K562 (cell line): ENCODE measurements around the gene BIRC5. TPM values are rescaled to one million over a fixed set of nuclear protein-coding genes. Genes with fewer than 3 reads are reported as not detected.

Experiments
- ATAC-seq: fragments of 200-7000 bp; cut with Tn5 transposase; 3 replicates; pipeline ENCODE4 v1.9.1; 2020; ENCODE audit warnings: moderate library complexity
- BruUV-seq: library from RNA; stranded (reverse); fragments of 400-500 nt; replicated peaks from 2 replicates; lab custom pipeline; 2021; lab: Mats Ljungman, UMichigan
- CTCF ChIA-PET: fragments of 300-600 bp; formaldehyde crosslinking; extraction: SDS; loops from one replicate; lab custom pipeline; 2021; ENCODE audit warnings: low intra/inter-chr PET ratio; lab: Yijun Ruan, JAX
- POLR2A ChIA-PET: fragments of 300-600, 350-650 bp; sonication (Branson Sonifier 250); formaldehyde crosslinking; extraction: SDS; loops from one replicate; lab custom pipeline; 2021; ENCODE audit warnings: antibody characterized with exemption, inconsistent platforms; lab: Yijun Ruan, JAX
- DNase-seq, 4 experiments: peaks; one replicate each; pipeline versions ENCODE4 v3.0.0 to v3.0.0-alpha.2; 2011 to 2018; ENCODE audit warnings: low spot score in 3 of 4, mixed read lengths in 3 of 4; ENCODE audit errors: extremely low read depth in 1 of 4
- FAIRE-seq: peaks from 2 replicates; lab custom pipeline; 2011; peaks lifted over from hg19 to GRCh38; lab: Jason Lieb, UNC
- H2AFZ ChIP-seq: 2 replicates; pipeline ENCODE4 v1.6.0; 2011; ENCODE audit warnings: low read depth, low read length, control low read depth, inconsistent platforms
- H3K27ac ChIP-seq: fragments of 200-600 bp; 3 replicates; pipeline ENCODE4 v1.8.0; 2011; ENCODE audit warnings: low read depth, mild to moderate bottlenecking, control low read depth, inconsistent platforms, low read length, moderate library complexity, mixed read lengths; ENCODE audit errors: extremely low read depth
- H3K27me3 ChIP-seq, 2 experiments: fragments of 300-600 bp in 1 of 2; 2 replicates in 1 of 2; 3 replicates in 1 of 2; pipeline versions ENCODE4 v1.6.0 to v1.8.0; 2011; ENCODE audit warnings: inconsistent platforms in 2 of 2, low read length in 2 of 2, mild to moderate bottlenecking in 1 of 2, mixed read lengths in 1 of 2, moderate library complexity in 1 of 2; ENCODE audit not compliant: control insufficient read depth in 2 of 2, insufficient read depth in 2 of 2
- H3K36me3 ChIP-seq: fragments of 300-600 bp; 3 replicates; pipeline ENCODE4 v1.8.0; 2011; ENCODE audit warnings: mild to moderate bottlenecking, low read length, inconsistent platforms; ENCODE audit not compliant: control insufficient read depth, insufficient read depth
- H3K4me1 ChIP-seq, 2 experiments: fragments of 200-600 bp in 1 of 2; replicated peaks in 1 of 2; 2 replicates in 1 of 2; 3 replicates in 1 of 2; pipeline versions ENCODE4 v1.5.1 to v1.8.0; 2011; ENCODE audit warnings: inconsistent platforms in 2 of 2, low read length in 2 of 2, mild to moderate bottlenecking in 1 of 2, mixed read lengths in 1 of 2, moderate library complexity in 1 of 2; ENCODE audit not compliant: control insufficient read depth in 2 of 2, insufficient read depth in 2 of 2
- H3K4me2 ChIP-seq: 2 replicates; pipeline ENCODE4 v1.6.1; 2011; ENCODE audit warnings: low read length, control low read depth, inconsistent platforms, mixed read lengths; ENCODE audit not compliant: insufficient read depth
- H3K4me3 ChIP-seq: fragments of 200-600 bp; sonication (generic), shearing (Covaris generic); 2 replicates; pipeline ENCODE4 v1.5.1; 2016; ENCODE audit warnings: control low read depth, inconsistent platforms
- H3K79me2 ChIP-seq: fragments of 200-600 bp; 3 replicates; pipeline ENCODE4 v1.8.0; 2011; ENCODE audit warnings: low read length, inconsistent platforms; ENCODE audit not compliant: control insufficient read depth, insufficient read depth
- H3K9ac ChIP-seq, 2 experiments: 2 replicates each; pipeline versions ENCODE4 v1.6.0 to v1.6.1; 2011; ENCODE audit warnings: low read depth in 2 of 2, low read length in 2 of 2, control low read depth in 1 of 2, inconsistent platforms in 1 of 2, mild to moderate bottlenecking in 1 of 2, mixed read lengths in 1 of 2; ENCODE audit not compliant: insufficient read depth in 1 of 2
- H3K9me1 ChIP-seq: one replicate; pipeline ENCODE4 v1.6.0; 2011; ENCODE audit warnings: inconsistent platforms, mild to moderate bottlenecking, low read length, moderate library complexity; ENCODE audit not compliant: control insufficient read depth, insufficient read depth
- H3K9me3 ChIP-seq: replicated peaks from 2 replicates; pipeline ENCODE4 v1.5.1; 2011; ENCODE audit warnings: low read depth, low read length, inconsistent platforms; ENCODE audit not compliant: control insufficient read depth, insufficient read depth
- H4K20me1 ChIP-seq: replicated peaks from 2 replicates; pipeline ENCODE4 v1.6.1; 2011; ENCODE audit warnings: low read length, inconsistent platforms, mixed read lengths; ENCODE audit not compliant: control insufficient read depth, insufficient read depth
- CBX1 ChIP-seq: sonication (generic); IDR thresholded peaks from 2 replicates; pipeline ENCODE4 v1.6.1; 2016; ENCODE audit warnings: antibody characterized with exemption, low read depth, mild to moderate bottlenecking
- FIP1L1 ChIP-seq: fragments of 200-400 bp; formaldehyde crosslinking; IDR thresholded peaks from 2 replicates; pipeline ENCODE4 v1.6.1; 2018; ENCODE audit warnings: mild to moderate bottlenecking, low read depth, low read length; ENCODE audit not compliant: poor library complexity, severe bottlenecking
- HMGN3 ChIP-seq: IDR thresholded peaks from 2 replicates; pipeline ENCODE4 v1.6.1; 2011; ENCODE audit warnings: borderline replicate concordance, low read depth, mild to moderate bottlenecking, mixed read lengths, low read length; ENCODE audit not compliant: insufficient read length; ENCODE audit errors: extremely low read depth
- NFRKB ChIP-seq: fragments of 450-650 bp; IDR thresholded peaks from 2 replicates; pipeline ENCODE4 v1.6.1; 2016; ENCODE audit warnings: low read depth
- SAFB2 ChIP-seq: fragments of 200-400 bp; formaldehyde crosslinking; IDR thresholded peaks from 2 replicates; pipeline ENCODE4 v1.6.1; 2018; ENCODE audit warnings: borderline replicate concordance, low read length, low read depth, moderate library complexity; ENCODE audit not compliant: severe bottlenecking
- SMARCC2 ChIP-seq: fragments of 450-650 bp; IDR thresholded peaks from 2 replicates; pipeline ENCODE4 v1.6.1; 2017; ENCODE audit warnings: antibody characterized with exemption, moderate library complexity, mild to moderate bottlenecking, low read depth
- VEZF1 ChIP-seq: fragments of 200-800 bp; sonication (Bioruptor generic); IDR thresholded peaks from 2 replicates; pipeline ENCODE4 v1.6.1; 2017; ENCODE audit warnings: missing genetic modification characterization, missing compliant biosample characterization
- ZNF395 ChIP-seq: fragments of 200-800 bp; sonication (Bioruptor generic); IDR thresholded peaks from 2 replicates; pipeline ENCODE4 v1.6.1; 2017; ENCODE audit warnings: missing genetic modification characterization, missing compliant biosample characterization
- ZNF57 ChIP-seq: fragments of 450-650 bp; formaldehyde crosslinking; IDR thresholded peaks from 2 replicates; pipeline ENCODE4 v1.4.0; 2020; ENCODE audit warnings: mild to moderate bottlenecking, moderate library complexity
- WGBS: fragments of 100-300 bp; shearing (Covaris generic); methylation state at CpG from one replicate; pipeline ENCODE4 v1.1.6; 2016; ENCODE audit warnings: low coverage, mixed read lengths; ENCODE audit not compliant: insufficient coverage; ENCODE audit errors: missing lambda C conversion rate; 5-methylcytosine and 5-hydroxymethylcytosine counted together
- in situ Hi-C: fragments of 300-500 bp; cut with MboI; formaldehyde crosslinking; loops from 4 replicates; pipeline ENCODE4 v1.15.0; 2018; ENCODE audit warnings: inconsistent platforms, mixed read lengths
- intact Hi-C: fragments of 100-400 bp; cut with micrococcal nuclease; formaldehyde crosslinking; loops from 2 replicates; pipeline ENCODE4 v1.14.2; 2022
- polyA plus RNA-seq, 8 experiments: library from polyadenylated mRNA; depleted of rRNA in 4 of 8; stranded (reverse) in 5 of 8; unstranded in 3 of 8; fragments of >200 nt; fragmentation: Nextera tagmentation in 2 of 8; fragmentation: Illumina TruSeq in 1 of 8; extraction: Ambion mirVana in 2 of 8; extraction: Trizol in 1 of 8; gene quantifications; 2 replicates each; pipeline versions ENCODE4 v1.2.1 to v1.2.3, GENCODE V29; 2011 to 2014; ENCODE audit warnings: inconsistent platforms in 1 of 8, missing spikeins in 1 of 8
- total RNA-seq, 7 experiments: library from RNA; depleted of rRNA in 6 of 7; stranded (reverse); fragments of >200 nt in 6 of 7; fragmentation: Illumina TruSeq in 2 of 7; extraction: Trizol in 2 of 7; gene quantifications; 2 replicates each; pipeline versions ENCODE4 v1.2.1 to v1.2.3, GENCODE V29; 2011 to 2021; ENCODE audit warnings: low replicate concordance in 1 of 7
- TF ChIP-seq, protein P1 (sequence below): sonication (generic); formaldehyde crosslinking; IDR thresholded peaks from 2 replicates; pipeline ENCODE4 v1.9.0; 2022; ENCODE audit warnings: mild to moderate bottlenecking, missing genetic modification reagents
- TF ChIP-seq, protein P2 (sequence below): fragments of 200-800 bp; sonication (Bioruptor generic); IDR thresholded peaks from 2 replicates; pipeline ENCODE4 v1.6.1; 2016; ENCODE audit warnings: missing genetic modification characterization, missing compliant biosample characterization

BIRC5 gene
- total and polyA plus RNA-seq, 9 of the 15 experiments (the other 6 are each of a cell fraction or from before 2014, with no cell fraction given), result 64.4 to 140 (median 101) TPM

DNA sequence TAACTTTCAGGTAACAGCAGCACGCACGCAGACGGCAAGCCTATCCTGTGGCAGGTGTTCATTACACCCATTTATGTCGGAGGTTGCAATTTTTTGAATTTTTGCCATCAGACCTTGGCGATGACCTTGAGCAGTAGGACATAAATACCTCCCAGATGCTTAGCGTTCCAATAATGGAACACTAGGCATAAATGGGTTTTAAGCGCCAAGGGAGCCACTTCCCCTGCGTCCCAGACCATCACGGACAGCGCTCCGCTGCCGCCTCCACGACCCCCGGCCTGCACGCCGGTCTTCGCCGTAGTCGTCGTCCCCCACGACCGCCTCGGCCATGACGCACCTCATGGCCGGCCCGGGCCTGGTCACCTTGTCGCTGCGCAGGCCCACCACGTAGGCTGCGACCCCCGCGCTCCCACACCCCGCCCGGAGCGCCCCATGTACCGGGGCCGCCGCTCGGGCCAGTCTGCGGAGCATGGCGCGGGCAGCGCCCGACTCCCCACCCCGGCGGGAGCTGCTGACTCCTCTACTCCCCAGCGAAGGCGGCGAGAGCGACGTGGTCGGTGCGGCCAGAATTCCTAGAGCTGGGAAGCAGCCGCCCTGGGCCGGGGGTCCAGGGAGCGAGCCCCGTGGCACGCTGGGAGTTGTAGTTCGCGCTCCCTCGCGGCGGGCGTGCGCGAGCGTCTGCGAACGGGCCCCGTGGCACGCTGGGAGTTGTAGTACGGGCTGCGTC, 40.1 kb downstream of the BIRC5 start:
- Histone ChIP-seq H3K9me3 (no peaks in the 10 kb centered on the region), H3K36me3 (no peaks in the 10 kb centered on the region), H3K4me2 (peak overlapping the region; percentile 88), H3K9ac (peak overlapping the region; percentile 86 to 96), H3K4me3 (peak overlapping the region; percentile 83), H2AFZ (peak overlapping the region; percentile 86), H3K4me1 (peaks cover 56 to 99% of the 10 kb centered on the region in 2 experiments), H3K79me2 (peaks cover 25% of the 10 kb centered on the region), H4K20me1 (no peaks in the 10 kb centered on the region), H3K9me1 (no peaks in the 10 kb centered on the region), H3K27ac (peak overlapping the region; percentile 91), H3K27me3 (no peaks in the 10 kb centered on the region)
- DNase-seq (peak; percentile 87 to 93 (median 90)), ATAC-seq (peak; percentile 77), FAIRE-seq (peak; percentile 83)
- ChIA-PET CTCF (interaction anchor here (1.0 kb wide), 1 partner anchor 9 kb away, joined by 3 read pairs; no protein-coding TSS in a partner anchor), POLR2A (interaction anchor here (0.6 to 1.1 kb wide), 4 partner anchors 15 to 251 kb away, joined by 3 to 4 read pairs (median 4); no protein-coding TSS in a partner anchor)
- WGBS, result 2% methylated on average over 69 of the region's 73 CpGs
- BruUV-seq, result TSS peak; percentile 74
- in situ Hi-C loops, result no loop called here
- intact Hi-C loops, result loop anchor here (2.0 kb wide), 1 partner anchor 169 kb away; no protein-coding TSS in a partner anchor
- TF ChIP-seq HMGN3, result no peak
- no peak for TF ChIP-seq SMARCC2
- TF ChIP-seq VEZF1, result peak; percentile 58
- peak; percentile 46; the same call in 1 of the 2 replicates for TF ChIP-seq ZNF395
- TF ChIP-seq CBX1, result no peak
- TF ChIP-seq, protein P1, sequence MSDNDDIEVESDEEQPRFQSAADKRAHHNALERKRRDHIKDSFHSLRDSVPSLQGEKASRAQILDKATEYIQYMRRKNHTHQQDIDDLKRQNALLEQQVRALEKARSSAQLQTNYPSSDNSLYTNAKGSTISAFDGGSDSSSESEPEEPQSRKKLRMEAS (CRISPR knock-in tag), result peak; percentile 77
- TF ChIP-seq SAFB2, result no peak
- peak; percentile 76 for TF ChIP-seq FIP1L1
- TF ChIP-seq, protein P2, sequence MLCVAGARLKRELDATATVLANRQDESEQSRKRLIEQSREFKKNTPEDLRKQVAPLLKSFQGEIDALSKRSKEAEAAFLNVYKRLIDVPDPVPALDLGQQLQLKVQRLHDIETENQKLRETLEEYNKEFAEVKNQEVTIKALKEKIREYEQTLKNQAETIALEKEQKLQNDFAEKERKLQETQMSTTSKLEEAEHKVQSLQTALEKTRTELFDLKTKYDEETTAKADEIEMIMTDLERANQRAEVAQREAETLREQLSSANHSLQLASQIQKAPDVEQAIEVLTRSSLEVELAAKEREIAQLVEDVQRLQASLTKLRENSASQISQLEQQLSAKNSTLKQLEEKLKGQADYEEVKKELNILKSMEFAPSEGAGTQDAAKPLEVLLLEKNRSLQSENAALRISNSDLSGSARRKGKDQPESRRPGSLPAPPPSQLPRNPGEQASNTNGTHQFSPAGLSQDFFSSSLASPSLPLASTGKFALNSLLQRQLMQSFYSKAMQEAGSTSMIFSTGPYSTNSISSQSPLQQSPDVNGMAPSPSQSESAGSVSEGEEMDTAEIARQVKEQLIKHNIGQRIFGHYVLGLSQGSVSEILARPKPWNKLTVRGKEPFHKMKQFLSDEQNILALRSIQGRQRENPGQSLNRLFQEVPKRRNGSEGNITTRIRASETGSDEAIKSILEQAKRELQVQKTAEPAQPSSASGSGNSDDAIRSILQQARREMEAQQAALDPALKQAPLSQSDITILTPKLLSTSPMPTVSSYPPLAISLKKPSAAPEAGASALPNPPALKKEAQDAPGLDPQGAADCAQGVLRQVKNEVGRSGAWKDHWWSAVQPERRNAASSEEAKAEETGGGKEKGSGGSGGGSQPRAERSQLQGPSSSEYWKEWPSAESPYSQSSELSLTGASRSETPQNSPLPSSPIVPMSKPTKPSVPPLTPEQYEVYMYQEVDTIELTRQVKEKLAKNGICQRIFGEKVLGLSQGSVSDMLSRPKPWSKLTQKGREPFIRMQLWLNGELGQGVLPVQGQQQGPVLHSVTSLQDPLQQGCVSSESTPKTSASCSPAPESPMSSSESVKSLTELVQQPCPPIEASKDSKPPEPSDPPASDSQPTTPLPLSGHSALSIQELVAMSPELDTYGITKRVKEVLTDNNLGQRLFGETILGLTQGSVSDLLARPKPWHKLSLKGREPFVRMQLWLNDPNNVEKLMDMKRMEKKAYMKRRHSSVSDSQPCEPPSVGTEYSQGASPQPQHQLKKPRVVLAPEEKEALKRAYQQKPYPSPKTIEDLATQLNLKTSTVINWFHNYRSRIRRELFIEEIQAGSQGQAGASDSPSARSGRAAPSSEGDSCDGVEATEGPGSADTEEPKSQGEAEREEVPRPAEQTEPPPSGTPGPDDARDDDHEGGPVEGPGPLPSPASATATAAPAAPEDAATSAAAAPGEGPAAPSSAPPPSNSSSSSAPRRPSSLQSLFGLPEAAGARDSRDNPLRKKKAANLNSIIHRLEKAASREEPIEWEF (CRISPR knock-in tag), result no peak
- TF ChIP-seq NFRKB, result peak; percentile 50; the same call in 1 of the 2 replicates
- no peak for TF ChIP-seq ZNF57 (CRISPR knock-in tag)
